Panc1 (cell line): ENCODE data around the gene PDE1C.

Experiments used
- POLR2AphosphoS5 ChIP-seq: IDR thresholded peaks from 2 replicates; pipeline ENCODE4 v1.6.1; 2012; ENCODE audit warnings: mild to moderate bottlenecking, low read depth, low read length, moderate library complexity
- TF ChIP-seq, protein P1 (sequence below): fragments of 450-650 bp; IDR thresholded peaks from 2 replicates; pipeline ENCODE4 v1.5.1; 2017; ENCODE audit warnings: mild to moderate bottlenecking

DNA sequence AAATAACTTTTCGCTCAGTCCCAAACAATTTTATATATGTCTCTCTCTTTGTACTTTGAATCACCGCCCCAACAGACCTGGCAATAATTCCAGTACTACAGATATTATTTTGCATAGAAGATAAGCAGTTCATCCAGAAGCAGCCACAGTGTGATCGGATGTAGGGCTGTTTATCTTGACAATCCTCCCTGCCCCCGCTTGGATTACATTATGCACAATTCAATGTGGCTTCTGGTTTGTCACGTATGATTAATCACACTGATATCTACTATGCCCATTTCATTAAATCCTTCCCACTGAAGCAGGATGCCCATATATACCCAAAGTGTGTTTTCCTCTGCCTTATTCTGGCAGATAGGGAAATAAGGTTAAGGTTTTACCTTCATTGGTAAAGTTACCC, 115.2 kb downstream of the PDE1C start:
- TF ChIP-seq POLR2AphosphoS5 = no peak
- TF ChIP-seq, protein P1, sequence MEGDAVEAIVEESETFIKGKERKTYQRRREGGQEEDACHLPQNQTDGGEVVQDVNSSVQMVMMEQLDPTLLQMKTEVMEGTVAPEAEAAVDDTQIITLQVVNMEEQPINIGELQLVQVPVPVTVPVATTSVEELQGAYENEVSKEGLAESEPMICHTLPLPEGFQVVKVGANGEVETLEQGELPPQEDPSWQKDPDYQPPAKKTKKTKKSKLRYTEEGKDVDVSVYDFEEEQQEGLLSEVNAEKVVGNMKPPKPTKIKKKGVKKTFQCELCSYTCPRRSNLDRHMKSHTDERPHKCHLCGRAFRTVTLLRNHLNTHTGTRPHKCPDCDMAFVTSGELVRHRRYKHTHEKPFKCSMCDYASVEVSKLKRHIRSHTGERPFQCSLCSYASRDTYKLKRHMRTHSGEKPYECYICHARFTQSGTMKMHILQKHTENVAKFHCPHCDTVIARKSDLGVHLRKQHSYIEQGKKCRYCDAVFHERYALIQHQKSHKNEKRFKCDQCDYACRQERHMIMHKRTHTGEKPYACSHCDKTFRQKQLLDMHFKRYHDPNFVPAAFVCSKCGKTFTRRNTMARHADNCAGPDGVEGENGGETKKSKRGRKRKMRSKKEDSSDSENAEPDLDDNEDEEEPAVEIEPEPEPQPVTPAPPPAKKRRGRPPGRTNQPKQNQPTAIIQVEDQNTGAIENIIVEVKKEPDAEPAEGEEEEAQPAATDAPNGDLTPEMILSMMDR = no peak
